HG03103 (cell line): ENCODE results near the gene KRTAP2-3.
"Not testable (repeated sequence)": the region's sequence is repeated elsewhere in the genome, so short reads cannot be mapped to it uniquely, and the experiment has no call there.

Experiments
- ATAC-seq: cut with Tn5 transposase; IDR thresholded peaks from one replicate; pipeline ENCODE4 v1.9.1; 2021; ENCODE audit warnings: low read depth; ENCODE audit not compliant: unreplicated experiment

Gene KRTAP2-3, protein sequence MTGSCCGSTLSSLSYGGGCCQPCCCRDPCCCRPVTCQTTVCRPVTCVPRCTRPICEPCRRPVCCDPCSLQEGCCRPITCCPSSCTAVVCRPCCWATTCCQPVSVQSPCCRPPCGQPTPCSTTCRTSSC

GRCh38 chr17:41060052-41060604, at the start of gene KRTAP2-3:
Gene KRTAP2-3, minus strand, starts transcription at chr17:41060114. Its CDS starts 64 bp downstream, at chr17:41060050.
- no peak for ATAC-seq

DNA sequence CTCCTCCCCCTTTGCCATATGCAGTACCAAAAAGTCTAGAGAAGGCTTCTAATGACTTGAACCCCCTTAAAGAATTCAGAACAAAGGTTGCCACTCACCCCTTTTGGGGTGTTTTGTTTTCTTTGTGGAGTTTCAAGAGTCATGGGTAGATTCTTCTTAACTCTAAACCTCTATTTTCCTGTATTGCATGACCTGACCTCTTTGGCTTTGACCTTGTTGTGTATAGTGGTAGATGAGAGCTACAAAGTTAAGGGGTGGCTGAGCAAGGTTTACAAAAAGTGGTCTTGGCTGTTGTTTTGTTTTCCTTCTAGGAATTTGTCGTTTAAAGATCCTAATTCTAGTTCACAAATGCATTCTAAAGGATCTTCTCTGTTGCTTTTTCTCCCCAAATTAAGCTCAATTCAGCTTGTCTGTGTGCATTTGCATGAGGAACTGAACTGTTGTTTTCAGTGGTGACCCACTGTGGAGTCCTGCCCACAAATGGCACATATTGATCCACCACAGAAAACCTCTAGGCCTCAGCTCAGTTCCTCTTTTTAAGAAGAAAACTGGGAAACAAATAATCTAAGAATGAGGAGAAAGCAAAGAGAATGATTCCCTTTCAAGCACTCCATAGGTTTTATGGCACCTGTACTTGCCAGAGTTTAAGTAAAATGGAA, 48.9 kb upstream of the KRTAP2-3 start:
- ATAC-seq: not testable (repeated sequence)

- no peak for ATAC-seq
Observed at GRCh38 chr17:41107941-41108450, 48.1 kb upstream of the KRTAP2-3 start.

DNA sequence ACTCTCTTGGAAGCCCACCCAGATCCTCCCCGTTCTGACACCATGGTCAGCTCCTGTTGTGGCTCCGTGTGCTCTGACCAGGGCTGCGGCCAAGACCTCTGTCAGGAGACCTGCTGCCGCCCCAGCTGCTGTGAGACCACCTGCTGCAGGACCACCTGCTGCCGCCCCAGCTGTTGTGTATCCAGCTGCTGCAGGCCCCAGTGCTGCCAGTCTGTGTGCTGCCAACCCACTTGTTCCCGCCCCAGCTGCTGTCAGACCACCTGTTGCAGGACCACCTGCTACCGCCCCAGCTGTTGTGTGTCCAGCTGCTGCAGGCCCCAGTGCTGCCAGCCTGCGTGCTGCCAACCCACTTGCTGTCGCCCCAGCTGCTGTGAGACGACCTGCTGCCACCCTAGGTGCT, 45.4 kb upstream of the KRTAP2-3 start, which contains the start of gene KRTAP4-9:
Gene KRTAP4-9, plus strand, starts transcription at position 43 of the 400 bp plus-strand sequence. Its CDS starts 0 bp downstream, at position 43.
- not testable (repeated sequence) for ATAC-seq

DNA sequence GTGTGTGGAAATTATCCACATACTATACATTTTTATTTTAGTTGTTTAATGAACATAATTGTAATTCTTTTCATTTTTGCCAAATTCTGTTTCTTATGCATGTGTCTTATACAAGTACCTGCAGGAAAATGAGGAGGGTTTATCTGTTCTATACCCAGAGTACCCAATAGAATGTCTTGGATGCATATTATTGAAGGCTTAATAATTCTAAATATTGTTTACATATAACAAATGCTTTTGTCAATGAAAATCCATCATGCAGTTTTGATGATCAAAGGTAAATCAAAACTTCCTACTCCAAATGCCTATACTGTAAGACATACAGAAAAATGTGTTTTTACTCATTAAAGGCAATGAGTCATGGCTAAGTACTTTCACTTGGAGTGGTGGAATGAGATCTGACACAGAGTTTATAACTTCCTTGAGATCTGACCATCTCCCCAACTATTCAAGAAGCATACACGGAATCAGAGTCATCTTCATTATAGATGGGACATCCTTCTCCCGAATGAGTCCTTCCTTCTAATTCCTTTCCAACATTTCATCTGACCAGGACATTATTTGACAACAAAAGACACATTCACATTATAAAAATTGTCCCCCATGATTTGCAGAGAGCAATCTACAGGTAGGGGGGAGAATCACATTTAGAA, 44.6 kb upstream of the KRTAP2-3 start:
- not testable (repeated sequence) for ATAC-seq

DNA sequence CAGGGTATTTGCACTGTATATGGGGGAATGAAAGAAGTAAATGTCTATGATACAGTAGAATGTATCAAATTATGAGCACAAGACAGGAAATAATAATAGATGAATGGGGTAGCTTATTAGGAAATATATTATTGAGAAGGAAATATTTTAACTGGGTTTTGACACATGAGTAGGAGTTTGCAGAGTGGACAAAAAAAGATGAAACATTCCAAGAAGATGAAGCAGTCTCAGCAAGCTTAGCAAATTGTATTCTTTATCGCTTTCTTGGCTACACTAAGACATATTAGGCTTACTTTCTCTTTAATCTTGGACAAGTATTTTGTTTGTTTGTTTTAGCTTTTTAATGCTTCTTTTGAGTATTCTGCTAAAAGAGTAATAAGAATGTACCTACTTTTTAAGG, 44.0 kb upstream of the KRTAP2-3 start:
- no peak for ATAC-seq

DNA sequence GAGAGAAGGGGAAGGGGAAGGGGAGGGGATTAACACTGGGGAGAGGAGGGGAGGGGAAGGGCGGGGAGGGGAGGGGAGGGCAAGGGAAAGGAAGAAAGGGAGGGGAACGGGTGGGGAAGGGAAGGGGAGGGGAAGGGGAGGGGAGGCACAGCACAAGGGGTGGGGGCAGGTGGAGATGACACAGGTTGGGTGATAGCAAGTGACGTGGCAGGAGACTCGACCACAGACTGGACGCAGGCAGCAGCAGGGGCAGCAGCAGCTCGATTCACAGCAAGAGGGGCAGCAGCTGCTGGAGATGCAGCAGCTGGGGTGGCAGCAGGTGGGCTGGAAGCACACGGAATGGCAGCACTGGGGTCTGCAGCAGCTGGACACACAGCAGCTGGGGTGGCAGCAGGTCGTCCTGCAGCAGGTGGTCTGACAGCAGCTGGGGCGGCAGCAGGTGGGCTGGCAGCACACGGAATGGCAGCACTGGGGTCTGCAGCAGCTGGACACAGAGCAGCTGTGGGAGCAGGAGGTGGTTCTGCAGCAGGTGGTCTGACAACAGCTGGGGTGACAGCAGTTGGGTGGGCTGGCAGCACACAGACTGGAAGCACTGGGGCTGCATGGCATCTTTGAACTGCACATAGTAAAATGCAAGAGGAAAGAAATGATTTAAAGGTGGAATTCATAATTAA, 41.8 kb upstream of the KRTAP2-3 start, which contains the start of gene KRTAP4-16:
Gene KRTAP4-16, minus strand, starts transcription at position 624 of the 674 bp plus-strand sequence. Its CDS starts 0 bp downstream, at position 624.
- no peak for ATAC-seq

GRCh38 chr17:41099682-41100480, 40.0 kb upstream of the KRTAP2-3 start:
- ATAC-seq: not testable (repeated sequence)

DNA sequence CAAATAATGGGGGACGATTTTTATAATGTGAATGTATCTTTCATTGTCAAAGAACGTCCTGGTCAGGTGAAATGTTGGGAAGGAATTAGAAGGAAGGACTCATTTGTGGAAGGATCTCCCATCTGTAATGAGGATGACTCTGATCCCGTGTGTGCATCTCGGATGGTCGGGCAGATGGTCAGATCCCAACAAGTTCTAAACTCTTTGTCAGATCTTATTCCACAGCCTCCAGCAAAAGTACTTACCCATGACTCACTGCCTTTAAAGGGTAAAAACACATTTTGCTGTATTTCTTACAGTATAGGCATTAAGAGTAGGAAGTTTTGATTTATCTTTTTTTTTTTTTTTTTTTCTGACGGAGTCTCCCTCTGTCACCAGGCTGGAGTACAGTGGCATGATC, 38.6 kb upstream of the KRTAP2-3 start:
- no peak for ATAC-seq

GRCh38 chr17:41098042-41098441, 38.1 kb upstream of the KRTAP2-3 start, which contains the start of gene KRTAP4-8:
Gene KRTAP4-8, minus strand, starts transcription at chr17:41098142. Its CDS starts 58 bp downstream, at chr17:41098084.
- no peak for ATAC-seq

DNA sequence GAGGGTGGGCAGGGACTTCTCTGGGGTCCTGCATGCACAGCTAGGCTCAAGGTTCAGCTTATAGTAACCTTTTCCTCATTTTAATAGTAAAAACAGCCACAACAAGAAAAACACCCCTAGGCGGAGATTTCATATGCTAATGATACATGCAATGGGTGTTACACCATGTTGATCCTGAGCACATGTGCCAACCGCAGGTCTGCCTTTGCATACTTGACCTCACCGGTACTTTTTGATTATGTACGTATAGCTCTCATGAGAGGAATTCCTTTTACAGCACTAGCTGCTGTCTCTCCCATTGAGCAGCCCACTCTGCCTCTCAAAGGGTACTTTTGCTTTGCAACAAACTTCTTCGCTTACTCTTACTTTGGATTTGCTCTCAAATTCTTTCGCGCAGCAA, 36.1 kb upstream of the KRTAP2-3 start:
- ATAC-seq: no peak

- ATAC-seq: not testable (repeated sequence)
Observed at GRCh38 chr17:41088760-41089352, 28.9 kb upstream of the KRTAP2-3 start.

GRCh38 chr17:41084100-41084856, 24.4 kb upstream of the KRTAP2-3 start, which contains the start of gene KRTAP4-7:
Gene KRTAP4-7, plus strand, starts transcription at chr17:41084150. Its CDS starts 57 bp downstream, at chr17:41084207.
- ATAC-seq: not testable (repeated sequence)

DNA sequence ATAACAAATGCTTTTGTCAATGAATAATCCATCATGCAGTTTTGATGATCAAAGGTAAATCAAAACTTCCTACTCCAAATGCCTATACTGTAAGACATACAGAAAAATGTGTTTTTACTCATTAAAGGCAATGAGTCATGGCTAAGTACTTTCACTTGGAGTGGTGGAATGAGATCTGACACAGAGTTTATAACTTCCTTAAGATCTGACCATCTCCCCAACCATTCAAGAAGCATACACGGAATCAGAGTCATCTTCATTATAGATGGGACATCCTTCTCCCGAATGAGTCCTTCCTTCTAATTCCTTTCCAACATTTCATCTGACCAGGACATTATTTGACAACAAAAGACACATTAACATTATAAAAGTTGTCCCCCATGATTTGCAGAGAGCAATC, 23.5 kb upstream of the KRTAP2-3 start:
- ATAC-seq: not testable (repeated sequence)

DNA sequence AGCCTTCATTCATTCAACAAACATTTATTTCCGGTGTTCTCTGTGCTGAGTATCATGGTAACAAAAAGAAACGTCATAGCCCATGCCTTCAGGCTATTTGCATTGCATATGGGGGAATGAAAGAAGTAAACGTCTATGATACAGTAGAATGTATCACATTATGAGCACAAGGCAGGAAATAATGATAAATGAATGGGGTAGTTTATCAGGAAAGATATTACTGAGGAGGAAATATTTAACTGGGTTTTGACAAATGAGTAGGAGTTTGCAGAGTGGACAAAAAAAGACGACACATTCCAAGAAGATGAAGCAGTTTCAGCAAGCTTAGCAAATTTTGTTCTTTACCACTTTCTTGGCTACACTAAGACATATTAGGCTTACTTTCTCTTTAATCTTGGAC, 22.7 kb upstream of the KRTAP2-3 start:
- no peak for ATAC-seq

DNA sequence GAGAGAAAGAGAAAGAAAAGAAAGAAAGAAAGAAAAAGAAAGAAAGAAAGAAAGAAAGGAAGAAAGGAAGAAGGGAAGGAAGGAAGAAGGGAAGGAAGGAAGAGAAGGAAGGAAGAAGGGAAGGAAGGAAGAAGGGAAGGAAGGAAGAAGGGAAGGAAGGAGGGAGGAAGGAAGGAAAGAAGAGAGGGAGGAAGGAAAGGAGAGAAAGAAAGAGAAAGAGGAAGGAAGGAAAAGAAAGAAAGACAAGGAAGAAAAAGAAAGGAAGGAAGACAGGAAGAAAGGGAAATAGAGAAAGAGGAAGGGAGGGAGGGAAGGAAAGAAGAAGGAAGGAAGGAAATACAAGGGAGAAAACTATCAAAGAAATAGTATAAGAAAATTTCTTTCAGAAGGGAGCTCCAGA, 16.9 kb upstream of the KRTAP2-3 start:
- no peak for ATAC-seq

DNA sequence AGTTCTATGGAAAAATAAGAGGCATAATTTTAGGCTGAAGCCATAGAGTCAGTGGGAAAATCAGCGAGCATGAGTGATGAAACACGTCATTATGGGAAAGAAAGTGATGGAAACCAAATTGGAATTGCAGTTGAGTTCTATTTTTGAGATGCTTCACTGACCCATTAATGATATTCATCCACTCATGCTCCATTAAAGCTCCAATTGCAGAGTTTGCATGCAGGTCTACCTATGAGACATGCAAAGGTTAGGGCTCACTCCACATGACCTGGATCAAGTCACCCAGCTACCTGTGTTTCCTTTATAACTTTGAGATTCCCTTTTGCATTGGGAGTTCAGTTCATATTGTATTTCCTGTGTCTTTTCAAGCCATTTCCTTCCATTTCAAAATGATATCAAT, 13.8 kb upstream of the KRTAP2-3 start:
- ATAC-seq: no peak

DNA sequence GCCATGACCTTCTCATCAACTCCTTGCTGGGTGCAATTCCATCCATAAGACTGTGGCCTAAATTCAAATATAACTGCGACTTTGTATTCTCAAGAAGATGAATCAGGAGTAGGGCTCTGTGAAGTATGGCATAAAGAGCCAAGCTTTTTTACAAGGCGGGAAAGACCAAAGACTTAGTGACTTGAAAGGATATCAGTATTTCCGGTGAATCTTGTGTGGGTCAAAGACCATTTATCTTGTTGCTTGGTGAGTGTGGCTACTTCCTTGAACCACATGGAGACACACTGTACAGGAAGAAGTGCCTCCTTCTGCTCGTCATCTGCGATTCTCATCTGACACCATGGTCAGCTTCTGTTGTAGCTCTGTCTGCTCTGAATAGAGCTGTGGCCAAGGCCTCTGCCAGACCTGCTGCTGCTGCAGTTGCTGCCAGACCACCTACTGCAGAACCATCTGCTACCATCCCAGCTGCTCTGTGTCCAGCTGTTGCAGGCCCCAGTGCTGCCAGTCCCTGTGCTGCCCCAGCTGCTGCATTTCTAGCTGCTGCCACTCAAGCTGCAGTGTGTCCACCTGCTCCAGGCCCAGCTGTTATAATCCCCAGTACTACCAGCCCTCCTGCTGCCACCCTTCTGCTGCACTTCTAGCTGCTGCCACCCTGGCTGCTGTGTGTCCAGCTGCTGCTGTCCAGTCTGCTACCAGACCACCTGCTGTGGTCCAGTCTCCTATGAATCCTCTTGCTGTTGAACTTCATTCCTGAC, 11.9 kb upstream of the KRTAP2-3 start:
- ATAC-seq: no peak
